GM10248 (cell line): ENCODE measurements around the gene MALRD1.

Experiments used
- CTCF ChIA-PET: fragments of 300-600 bp; sonication (Branson Sonifier 250); formaldehyde crosslinking; extraction: SDS; loops from one replicate; lab custom pipeline; 2021; ENCODE audit warnings: antibody characterized with exemption; lab: Yijun Ruan, JAX
- POLR2A ChIA-PET: fragments of 350-650 bp; sonication (Branson Sonifier 250); formaldehyde crosslinking; extraction: SDS; loops from one replicate; lab custom pipeline; 2020; ENCODE audit warnings: antibody characterized with exemption; lab: Yijun Ruan, JAX
- DNase-seq: peaks from one replicate; pipeline ENCODE4 v3.0.0; 2012; ENCODE audit errors: extremely low spot score
- CTCF ChIP-seq: IDR thresholded peaks from 2 replicates; pipeline ENCODE4 v1.5.1; 2012; ENCODE audit warnings: mild to moderate bottlenecking, low read depth; ENCODE audit errors: extremely low read depth, missing control alignments, control extremely low read depth

The MALRD1 gene

DNA sequence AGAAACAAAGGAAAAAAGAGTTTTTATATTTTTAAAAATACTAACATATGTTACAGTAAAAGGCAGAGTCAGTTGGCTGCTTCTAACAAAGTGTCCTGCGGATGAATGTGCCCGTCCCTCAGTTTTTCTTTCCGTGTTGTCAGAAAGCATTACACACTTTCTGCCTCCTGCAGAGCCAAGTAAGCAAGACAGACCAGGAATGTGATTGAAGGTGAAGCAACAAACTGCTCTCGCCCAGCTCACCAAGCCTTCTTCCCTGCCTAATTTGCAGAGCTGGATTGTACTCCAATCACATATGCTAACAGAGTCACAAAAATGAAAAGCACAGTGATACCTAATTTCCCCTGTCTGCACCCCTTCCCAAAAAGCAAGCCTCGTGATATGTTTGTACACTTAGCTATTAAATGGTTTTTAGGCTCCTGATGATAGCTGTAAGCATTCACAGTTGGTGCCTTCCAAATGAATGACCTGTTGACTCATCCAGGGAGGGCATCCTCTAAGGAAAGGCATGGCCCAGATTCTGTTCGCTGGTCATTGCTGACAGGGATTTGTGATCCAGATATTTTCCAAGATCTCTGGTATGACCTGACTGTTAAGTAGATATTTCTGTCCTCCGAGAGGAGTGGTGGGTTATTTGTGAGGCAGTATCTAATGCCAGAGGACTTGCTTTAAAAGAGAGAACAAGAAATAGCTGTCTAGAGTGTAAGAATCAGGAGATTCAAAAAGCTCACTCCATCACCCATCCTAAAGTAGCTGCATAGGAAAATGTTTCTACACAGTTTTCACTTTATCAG is 580.4 kb downstream of the MALRD1 start:
- DNase-seq = no peak
- ChIA-PET POLR2A (no interaction called here), CTCF (interaction anchor here (1.1 kb wide), 1 partner anchor 24 kb away, joined by 3 read pairs; no protein-coding TSS in a partner anchor)
- no peak for TF ChIP-seq CTCF

DNA sequence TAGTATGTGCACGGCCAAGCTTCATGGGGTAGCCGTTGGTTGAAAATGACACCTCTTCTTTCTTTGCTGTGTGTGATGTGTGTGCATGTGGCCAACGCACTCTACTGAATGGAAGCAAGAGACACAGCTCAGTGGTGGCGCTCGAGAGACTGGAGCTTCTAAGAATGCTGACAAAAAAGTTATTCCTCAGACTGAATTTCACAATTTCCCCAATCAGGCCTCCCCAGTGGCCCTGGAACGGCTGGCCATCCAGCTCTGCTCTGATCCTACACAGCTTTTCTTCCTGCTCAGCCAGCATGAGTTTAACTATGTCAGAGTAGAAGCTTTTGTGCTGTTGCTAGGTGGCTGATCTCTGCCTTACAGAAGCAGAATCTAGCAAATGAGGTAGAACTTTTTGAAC is 581.0 kb downstream of the MALRD1 start:
- POLR2A ChIA-PET = no interaction called here
- DNase-seq = no peak
- CTCF ChIA-PET = no interaction called here
- TF ChIP-seq CTCF = no peak

- no peak for DNase-seq
- no peak for TF ChIP-seq CTCF
- ChIA-PET POLR2A (no interaction called here), CTCF (no interaction called here)
Observed at GRCh38 chr10:19634163-19634562, 585.6 kb downstream of the MALRD1 start.

DNA sequence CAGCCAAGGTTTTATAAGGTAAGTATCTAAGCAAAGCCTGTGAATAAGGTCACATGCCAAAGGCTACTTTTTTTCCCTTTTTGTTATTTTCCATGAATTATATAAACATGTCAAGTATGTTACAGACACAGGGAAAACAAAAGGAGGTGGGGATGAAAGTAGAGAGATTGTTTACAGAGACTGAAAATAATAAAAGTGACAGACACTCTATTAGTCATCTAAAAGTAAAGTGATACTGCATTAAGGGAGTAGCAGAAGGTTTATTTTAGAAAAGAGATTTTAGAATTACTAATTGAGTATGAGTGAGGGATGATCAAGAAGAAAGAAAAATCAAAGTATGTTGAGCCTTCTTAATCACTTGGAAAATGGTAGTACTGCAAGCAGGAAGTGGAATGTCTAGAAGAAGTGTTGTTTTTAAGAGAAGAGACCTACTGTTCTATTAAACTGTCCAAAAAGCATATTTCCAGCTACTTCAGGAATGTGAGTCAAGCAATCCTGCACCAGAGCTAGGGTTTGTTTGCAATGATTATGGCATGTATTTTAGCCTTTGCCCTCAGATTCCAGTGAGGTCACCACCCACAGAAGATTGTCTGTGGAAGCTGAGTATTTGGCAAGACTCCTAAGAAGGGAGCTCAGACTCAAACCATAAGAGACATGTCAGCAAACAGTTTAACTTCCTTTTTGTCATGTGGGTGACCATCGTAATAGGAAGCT is 589.7 kb downstream of the MALRD1 start:
- ChIA-PET POLR2A (no interaction called here), CTCF (no interaction called here)
- no peak for TF ChIP-seq CTCF
- DNase-seq = no peak

- DNase-seq = no peak
- ChIA-PET CTCF (no interaction called here), POLR2A (no interaction called here)
- TF ChIP-seq CTCF = no peak
Observed at GRCh38 chr10:19638896-19639233, 590.3 kb downstream of the MALRD1 start.

DNA sequence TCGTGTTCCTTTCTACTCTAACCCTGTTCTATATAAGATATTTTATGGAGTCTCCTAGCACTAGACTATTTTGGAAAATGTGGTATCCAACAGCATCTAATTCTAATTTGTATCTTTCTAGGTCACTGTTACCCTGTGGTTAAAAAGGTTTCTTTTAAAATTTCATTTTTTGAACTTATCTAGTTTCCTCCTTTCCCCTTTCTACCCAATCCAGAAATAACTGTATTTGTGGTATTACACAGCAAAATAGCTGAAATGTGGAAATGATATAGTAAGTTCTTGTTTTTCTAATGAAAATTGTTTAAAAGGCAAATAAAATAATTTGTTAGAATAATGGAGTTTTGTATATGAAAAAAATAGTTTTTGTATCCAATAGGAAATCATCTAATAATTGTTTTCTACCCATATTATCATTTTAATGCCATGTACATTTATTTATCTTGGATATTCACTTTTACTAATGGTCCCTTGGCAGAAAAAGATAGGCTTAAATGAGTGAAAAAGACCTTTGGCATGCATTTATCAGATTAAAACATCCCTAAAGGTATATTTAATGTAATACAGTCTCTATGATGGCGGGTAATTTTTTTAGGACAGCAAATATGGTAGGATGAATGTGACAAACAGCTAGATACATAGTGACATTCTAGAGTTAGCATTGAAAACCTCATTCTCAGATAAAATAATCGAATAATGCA is 592.1 kb downstream of the MALRD1 start:
- TF ChIP-seq CTCF = no peak
- ChIA-PET POLR2A (no interaction called here), CTCF (no interaction called here)
- DNase-seq = no peak
